Tibial nerve (tissue), 4 donors: ENCODE measurements around the gene MAP9.

Source experiments
- CTCF ChIP-seq, 5 experiments: fragments of 200-600 bp in 3 of 5; fragments of 450-650 bp in 2 of 5; sonication (generic) in 3 of 5; IDR thresholded peaks; one replicate each; pipeline ENCODE4 v1.5.1; 2016 to 2019; ENCODE audit warnings: antibody characterized with exemption in 5 of 5, mild to moderate bottlenecking in 3 of 5, moderate library complexity in 2 of 5
- EP300 ChIP-seq, 2 donors: sonication (generic); formaldehyde crosslinking; IDR thresholded peaks; one replicate each; pipeline ENCODE4 v1.6.1; 2017; ENCODE audit warnings: antibody characterized with exemption in 2 of 2, mild to moderate bottlenecking in 1 of 2

- TF ChIP-seq CTCF (IDR thresholded peaks at IDR 0.05), result no peak
- TF ChIP-seq EP300 (IDR thresholded peaks at IDR 0.05), result no peak
Observed at GRCh38 chr4:155342142-155342541, 34.6 kb downstream of the MAP9 start.
